Panc1 (cell line): ENCODE data around the gene PRPH.

Source experiments
- SIN3A ChIP-seq: IDR thresholded peaks from 2 replicates; pipeline ENCODE4 v1.6.1; 2012; ENCODE audit warnings: low read depth, mild to moderate bottlenecking, low read length, moderate library complexity, borderline replicate concordance; ENCODE audit not compliant: insufficient read depth
- TF ChIP-seq, protein P1 (sequence below): fragments of 450-650 bp; IDR thresholded peaks from 2 replicates; pipeline ENCODE4 v1.5.1; 2017; ENCODE audit warnings: mild to moderate bottlenecking

DNA sequence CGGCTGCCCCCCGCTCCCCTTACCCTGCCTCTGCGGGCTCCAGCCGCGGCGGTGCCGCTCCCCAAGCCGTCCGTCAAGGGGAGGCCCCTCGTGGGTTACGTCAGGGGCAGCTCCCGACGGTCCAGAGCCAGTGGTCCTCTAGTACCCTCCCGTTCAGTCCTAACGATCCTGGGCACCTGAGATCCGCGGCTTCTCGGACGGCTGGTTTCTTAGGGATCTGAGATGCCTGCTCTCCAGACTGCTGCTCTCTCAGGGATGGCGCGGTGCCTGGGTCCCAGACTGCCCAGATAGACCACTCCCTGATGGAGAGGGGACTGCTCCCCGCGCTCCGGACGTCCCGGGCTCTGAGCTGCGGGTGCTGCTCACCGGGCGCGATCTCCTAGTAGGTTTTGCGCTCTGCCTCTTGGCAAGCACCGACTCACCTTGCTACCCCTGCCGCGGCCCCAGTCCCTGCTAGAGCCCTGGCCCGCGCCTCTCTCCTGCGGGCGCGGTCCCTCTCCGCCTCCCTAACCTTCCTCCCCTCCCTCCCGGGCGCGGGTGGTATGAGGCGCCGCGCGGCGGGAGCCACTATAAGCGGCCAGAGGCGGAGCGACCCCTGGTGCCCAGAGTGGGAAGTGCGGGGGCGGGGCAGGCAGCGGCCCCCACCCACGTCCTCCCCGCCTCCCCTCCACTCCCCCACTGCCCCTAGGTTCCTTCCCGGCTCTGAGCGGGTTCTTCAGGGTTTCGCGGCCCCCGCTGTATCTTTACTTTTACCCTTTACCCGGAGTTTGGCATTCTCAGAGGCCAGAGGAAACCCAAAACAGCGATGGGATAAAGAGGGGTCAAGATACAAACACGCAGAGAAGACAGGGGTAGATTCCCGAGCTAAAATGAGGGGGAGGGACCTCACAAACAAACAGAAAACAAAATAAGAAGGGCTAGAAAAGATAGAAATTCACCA is 42.0 kb downstream of the PRPH start, which contains the start of gene C1QL4:
- TF ChIP-seq, protein P1, sequence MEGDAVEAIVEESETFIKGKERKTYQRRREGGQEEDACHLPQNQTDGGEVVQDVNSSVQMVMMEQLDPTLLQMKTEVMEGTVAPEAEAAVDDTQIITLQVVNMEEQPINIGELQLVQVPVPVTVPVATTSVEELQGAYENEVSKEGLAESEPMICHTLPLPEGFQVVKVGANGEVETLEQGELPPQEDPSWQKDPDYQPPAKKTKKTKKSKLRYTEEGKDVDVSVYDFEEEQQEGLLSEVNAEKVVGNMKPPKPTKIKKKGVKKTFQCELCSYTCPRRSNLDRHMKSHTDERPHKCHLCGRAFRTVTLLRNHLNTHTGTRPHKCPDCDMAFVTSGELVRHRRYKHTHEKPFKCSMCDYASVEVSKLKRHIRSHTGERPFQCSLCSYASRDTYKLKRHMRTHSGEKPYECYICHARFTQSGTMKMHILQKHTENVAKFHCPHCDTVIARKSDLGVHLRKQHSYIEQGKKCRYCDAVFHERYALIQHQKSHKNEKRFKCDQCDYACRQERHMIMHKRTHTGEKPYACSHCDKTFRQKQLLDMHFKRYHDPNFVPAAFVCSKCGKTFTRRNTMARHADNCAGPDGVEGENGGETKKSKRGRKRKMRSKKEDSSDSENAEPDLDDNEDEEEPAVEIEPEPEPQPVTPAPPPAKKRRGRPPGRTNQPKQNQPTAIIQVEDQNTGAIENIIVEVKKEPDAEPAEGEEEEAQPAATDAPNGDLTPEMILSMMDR, result peak; percentile 99
- TF ChIP-seq SIN3A, result no peak
